ENCODE measurements around the gene BEAN1.

GRCh38 chr16:66385415-66385814 lies 41.7 kb upstream of the BEAN1 start:
- no peak for TF ChIP-seq CTCF (IDR thresholded peaks at IDR 0.05)
- TF ChIP-seq EP300 (IDR thresholded peaks at IDR 0.05), result no peak
- TF ChIP-seq POLR2A (IDR thresholded peaks at IDR 0.05), result no peak
